Right lobe of liver (tissue), 6 donors: ENCODE measurements around the gene ING1. TPM values are rescaled to one million over a fixed set of nuclear protein-coding genes. Genes with fewer than 3 reads are reported as not detected.

Experiments
- ATAC-seq, 4 donors: fragments of 200-7000 bp; cut with Tn5 transposase; one replicate each; pipeline ENCODE4 v1.9.1; 2020; ENCODE audit warnings: mild to moderate bottlenecking in 4 of 4, moderate library complexity in 4 of 4
- DNase-seq, 3 donors: peaks; one replicate each; pipeline ENCODE4 v3.0.0-alpha.2; 2020
- H3K27ac ChIP-seq, 3 donors: fragments of 200-600 bp; one replicate each; pipeline ENCODE4 v1.8.0; 2022
- H3K27me3 ChIP-seq, 2 donors: fragments of 200-600 bp; one replicate each; pipeline ENCODE4 v1.8.0; 2022
- H3K36me3 ChIP-seq, 4 donors: fragments of 200-600 bp; sonication (generic) in 1 of 4; one replicate each; pipeline versions ENCODE4 v1.5.1 to v1.8.0; 2017 to 2022; ENCODE audit warnings: control low read depth in 1 of 4
- H3K4me1 ChIP-seq, 4 donors: fragments of 200-600 bp; sonication (generic) in 1 of 4; one replicate each; pipeline versions ENCODE4 v1.5.1 to v1.8.0; 2017 to 2022; ENCODE audit warnings: control low read depth in 1 of 4
- H3K4me3 ChIP-seq, 3 donors: fragments of 200-600 bp; one replicate each; pipeline ENCODE4 v1.8.0; 2022
- H3K9me3 ChIP-seq, 4 donors: fragments of 200-600 bp; sonication (generic) in 1 of 4; one replicate each; pipeline versions ENCODE4 v1.5.1 to v1.8.0; 2017 to 2022; ENCODE audit warnings: control low read depth in 1 of 4
- POLR2A ChIP-seq: fragments of 450-650 bp; IDR thresholded peaks from one replicate; pipeline ENCODE4 v1.6.1; 2017; ENCODE audit warnings: antibody characterized with exemption, mild to moderate bottlenecking
- WGBS: methylation state at CpG from one replicate; pipeline ENCODE4 v1.1.6; 2018; ENCODE audit warnings: low coverage, low lambda C conversion rate; ENCODE audit not compliant: insufficient coverage; ENCODE audit errors: missing lambda C conversion rate; 5-methylcytosine and 5-hydroxymethylcytosine counted together
- intact Hi-C, 2 donors: fragments of 100-400 bp; cut with DNase I; formaldehyde crosslinking; loops; one replicate each; pipeline versions ENCODE4 v1.11.2 to v1.14.1; 2022
- total RNA-seq, 6 experiments: library from RNA; depleted of rRNA in 2 of 6; stranded (reverse); fragments of >200 nt in 2 of 6; fragmentation: NEBNext Ultra II Directional in 3 of 6; extraction: Animal tissue kit (Norgen Biotek cat#: 25700) in 3 of 6; gene quantifications; one replicate each; pipeline versions ENCODE4 v1.1.0 to v1.2.4, GENCODE V29; 2016 to 2023
- TF ChIP-seq, protein P1 (sequence below), 4 donors: fragments of 200-600 bp in 3 of 4; fragments of 450-650 bp in 1 of 4; IDR thresholded peaks; one replicate each; pipeline versions ENCODE4 v1.5.1 to v1.8.0; 2016 to 2022; ENCODE audit warnings: antibody characterized with exemption in 4 of 4, mild to moderate bottlenecking in 2 of 4
- donor health status: DM: no; HTN: yes; CAD: no.
- donor health status: DM: no; HTN: no; CAD: no.
- donor health status: DM: no; HTN: no; CAD: no.
- donor health status: DM: no; HTN: yes; CAD: no.
- donor health status: DM: no; HTN: yes; CAD: no.

The ING1 gene
- total RNA-seq, 6 experiments from 2014 or later, result 3.8 to 12.0 (median 8.8) TPM

DNA sequence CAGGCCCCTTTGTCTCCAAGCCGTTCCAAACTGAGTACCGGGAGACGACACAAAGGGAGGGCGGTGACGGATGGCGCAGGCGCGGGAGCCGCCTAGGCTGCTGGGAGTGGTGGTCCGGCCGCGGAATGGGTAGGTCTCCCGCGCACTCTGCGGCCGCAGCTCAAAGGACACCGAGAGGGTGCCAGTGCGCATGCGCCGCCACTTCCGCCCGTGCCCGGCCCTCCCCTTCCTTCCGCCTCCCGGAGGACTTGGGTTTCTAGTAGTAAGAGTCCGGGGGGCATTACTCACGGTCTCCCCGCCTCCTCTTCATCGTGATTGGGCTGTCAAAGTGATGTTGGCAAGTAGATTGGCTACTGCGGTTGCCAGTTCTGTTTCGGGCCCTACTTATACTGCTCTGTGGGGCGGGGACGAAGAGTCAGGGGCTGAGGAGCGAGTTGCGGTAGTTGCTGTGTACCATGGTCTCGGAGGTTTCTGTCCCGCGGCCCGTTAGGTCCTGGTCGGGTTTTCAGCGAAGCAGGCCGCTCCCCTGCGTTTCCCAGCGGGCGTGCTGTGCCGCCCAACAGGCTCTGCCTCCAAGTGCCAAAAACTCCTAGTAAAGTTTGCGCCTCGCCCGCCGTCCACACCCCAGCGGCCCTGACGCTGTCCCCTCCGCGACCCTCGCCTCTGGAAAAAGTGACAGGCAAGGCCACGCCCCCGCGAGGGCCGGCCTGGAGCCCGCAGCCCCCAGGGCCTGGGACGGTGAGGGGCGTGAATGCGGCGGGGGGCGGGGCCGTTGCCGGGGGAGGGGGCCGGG, 455 bp upstream of the ING1 start:
- DNase-seq, result peak; percentile 99
- 0% methylated on average over 6 of the region's 68 CpGs for WGBS
- TF ChIP-seq, protein P1, sequence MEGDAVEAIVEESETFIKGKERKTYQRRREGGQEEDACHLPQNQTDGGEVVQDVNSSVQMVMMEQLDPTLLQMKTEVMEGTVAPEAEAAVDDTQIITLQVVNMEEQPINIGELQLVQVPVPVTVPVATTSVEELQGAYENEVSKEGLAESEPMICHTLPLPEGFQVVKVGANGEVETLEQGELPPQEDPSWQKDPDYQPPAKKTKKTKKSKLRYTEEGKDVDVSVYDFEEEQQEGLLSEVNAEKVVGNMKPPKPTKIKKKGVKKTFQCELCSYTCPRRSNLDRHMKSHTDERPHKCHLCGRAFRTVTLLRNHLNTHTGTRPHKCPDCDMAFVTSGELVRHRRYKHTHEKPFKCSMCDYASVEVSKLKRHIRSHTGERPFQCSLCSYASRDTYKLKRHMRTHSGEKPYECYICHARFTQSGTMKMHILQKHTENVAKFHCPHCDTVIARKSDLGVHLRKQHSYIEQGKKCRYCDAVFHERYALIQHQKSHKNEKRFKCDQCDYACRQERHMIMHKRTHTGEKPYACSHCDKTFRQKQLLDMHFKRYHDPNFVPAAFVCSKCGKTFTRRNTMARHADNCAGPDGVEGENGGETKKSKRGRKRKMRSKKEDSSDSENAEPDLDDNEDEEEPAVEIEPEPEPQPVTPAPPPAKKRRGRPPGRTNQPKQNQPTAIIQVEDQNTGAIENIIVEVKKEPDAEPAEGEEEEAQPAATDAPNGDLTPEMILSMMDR (IDR thresholded peaks at IDR 0.05), result no peak
- peak; percentile 99 for TF ChIP-seq POLR2A
- H3K4me3 ChIP-seq, result peak overlapping the region; percentile 80 to 99 (median 99)
- H3K4me1 ChIP-seq, result peaks cover 0 to 14% (median 9%) of the 10 kb centered on the region in 4 donors
- no peaks in the 10 kb centered on the region for H3K9me3 ChIP-seq
- H3K36me3 ChIP-seq, result no peaks in the 10 kb centered on the region
- intact Hi-C loops, result loop anchor here in 1 of 2 donors (10.0 kb wide), 1 partner anchor 98 kb away; the partner anchor contains the start of gene NAXD
- no peaks in the 10 kb centered on the region for H3K27me3 ChIP-seq
- H3K27ac ChIP-seq, result peak overlapping the region; percentile 94 to 98 (median 98)
- ATAC-seq, result peak; percentile 63 to 74 (median 68)

GRCh38 chr13:110713981-110714796, 689 bp downstream of the ING1 start:
- Histone ChIP-seq H3K27ac (peak overlapping the region; percentile 94 to 98 (median 98)), H3K4me1 (peaks cover 0 to 19% (median 11%) of the 10 kb centered on the region in 4 donors), H3K36me3 (peaks cover 0 to under 1% (median 0%) of the 10 kb centered on the region in 4 donors), H3K27me3 (no peaks in the 10 kb centered on the region), H3K9me3 (no peaks in the 10 kb centered on the region), H3K4me3 (peak overlapping the region; percentile 80 to 99 (median 99))
- TF ChIP-seq, protein P1 (IDR thresholded peaks at IDR 0.05), result no peak
- no peak for TF ChIP-seq POLR2A
- WGBS, result under 1% methylated on average over 42 of the region's 86 CpGs
- DNase-seq (peak; percentile 63 to 73 (median 71)), ATAC-seq (no peak)
- intact Hi-C loops, result loop anchor here in 1 of 2 donors (10.0 kb wide), 1 partner anchor 99 kb away; the partner anchor contains the start of gene NAXD

- peak; percentile 1 to 8 (median 4) for ATAC-seq
- Histone ChIP-seq H3K4me3 (peak overlapping the region; percentile 80 to 99 (median 99)), H3K27ac (peak overlapping the region; percentile 94 to 98 (median 98)), H3K36me3 (peaks cover 0 to 7% (median 4%) of the 10 kb centered on the region in 4 donors), H3K4me1 (peaks cover 0 to 19% (median 11%) of the 10 kb centered on the region in 4 donors), H3K27me3 (no peaks in the 10 kb centered on the region), H3K9me3 (no peaks in the 10 kb centered on the region)
- DNase-seq, result peak; percentile 68 to 81 (median 70)
- intact Hi-C loops, result loop anchor here in 1 of 2 donors (10.0 kb wide), 1 partner anchor 100 kb away; the partner anchor contains the start of gene NAXD
- peak; percentile 100 for TF ChIP-seq POLR2A
- TF ChIP-seq, protein P1 (IDR thresholded peaks at IDR 0.05), result peak in 2 of 4 donors; percentile 8 to 15
- WGBS, result 0% methylated on average over 38 of the region's 49 CpGs
These were observed 1.4 kb downstream of the ING1 start for GRCh38 chr13:110714797-110715394.
